Central memory CD4-positive, alpha-beta T cell (primary cell): ENCODE results near the gene PGAP1.
"Not testable (repeated sequence)": the region's sequence is repeated elsewhere in the genome, so short reads cannot be mapped to it uniquely, and the experiment has no call there.

Experiments
- DNase-seq: peaks from one replicate; pipeline ENCODE4 v3.0.0; 2022

The PGAP1 gene

GRCh38 chr2:196944570-196944969 is 18.1 kb upstream of the PGAP1 start:
- DNase-seq, result no peak

DNA sequence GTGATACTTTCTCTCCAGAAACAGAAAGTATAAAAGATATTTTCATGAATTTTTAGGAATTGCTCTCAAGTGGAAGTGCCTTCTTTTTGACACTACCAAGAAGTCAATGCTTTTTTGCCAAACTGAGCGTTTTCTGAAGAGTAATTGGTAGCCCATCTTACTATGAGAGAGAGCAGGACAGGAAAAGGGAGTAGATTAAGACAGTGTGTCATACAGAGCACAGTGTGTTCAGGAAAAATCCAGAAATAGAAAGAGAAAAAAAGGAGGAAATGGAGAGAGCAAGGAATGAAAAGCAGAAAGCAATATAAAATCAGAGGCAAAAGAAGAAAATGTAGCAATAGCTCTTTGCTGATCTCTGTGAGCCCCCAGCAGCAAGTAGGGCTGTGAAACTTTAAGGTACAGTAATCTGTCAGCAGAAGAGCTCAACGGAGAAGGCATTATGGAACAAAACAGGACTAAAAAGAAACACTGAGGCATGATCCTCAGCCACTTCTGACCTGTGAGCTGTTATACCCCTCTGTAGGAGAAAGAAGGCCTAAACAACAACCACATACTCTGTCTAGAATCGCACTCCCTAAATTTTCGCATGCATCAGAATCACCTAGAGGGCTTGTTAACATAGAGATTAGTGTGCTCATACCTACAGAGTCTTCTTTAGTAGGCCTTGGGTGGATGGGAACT is 15.0 kb upstream of the PGAP1 start:
- DNase-seq, result no peak

- DNase-seq, result no peak
Observed at GRCh38 chr2:196939371-196939770, 12.9 kb upstream of the PGAP1 start.

DNA sequence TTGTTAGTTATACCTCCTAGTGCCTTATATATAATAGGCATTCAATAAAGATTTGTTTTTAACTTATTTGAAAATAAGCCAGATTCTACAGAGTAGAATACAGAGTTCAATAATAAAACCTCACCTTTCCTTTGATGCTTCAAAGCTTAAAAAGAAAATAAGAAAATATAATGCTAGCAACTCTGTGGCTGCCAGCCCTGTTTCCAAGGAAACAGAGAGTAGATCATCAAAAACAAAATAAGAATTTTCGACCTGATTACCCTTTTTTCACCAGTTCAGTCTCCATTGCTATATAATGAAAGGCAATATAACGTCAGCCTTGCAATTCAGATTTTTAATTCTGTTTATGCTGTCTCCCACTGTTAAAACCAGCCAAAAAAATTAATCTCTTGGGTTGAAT is 8.9 kb upstream of the PGAP1 start:
- DNase-seq, result peak; percentile 31

DNA sequence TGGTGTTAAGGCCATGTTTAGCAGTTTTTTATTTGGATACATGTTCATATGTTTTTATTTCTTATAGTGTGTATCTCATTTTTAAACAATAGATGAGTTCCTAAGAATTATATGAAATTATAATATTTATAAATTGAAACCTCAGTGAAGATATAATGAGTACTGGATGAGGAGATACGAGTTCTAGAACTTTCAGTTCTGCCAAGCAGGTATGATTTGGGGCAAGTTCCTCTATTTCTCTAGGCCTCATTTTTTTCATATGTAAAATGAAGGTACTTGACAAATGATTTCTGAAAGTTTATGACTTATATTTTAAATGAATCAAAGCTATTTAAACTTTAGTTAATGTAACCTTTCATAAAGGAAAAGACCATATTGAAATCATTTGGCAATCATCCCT is 8.2 kb upstream of the PGAP1 start:
- DNase-seq, result no peak

- no peak for DNase-seq
Observed at GRCh38 chr2:196931555-196931954, 5.0 kb upstream of the PGAP1 start.

DNA sequence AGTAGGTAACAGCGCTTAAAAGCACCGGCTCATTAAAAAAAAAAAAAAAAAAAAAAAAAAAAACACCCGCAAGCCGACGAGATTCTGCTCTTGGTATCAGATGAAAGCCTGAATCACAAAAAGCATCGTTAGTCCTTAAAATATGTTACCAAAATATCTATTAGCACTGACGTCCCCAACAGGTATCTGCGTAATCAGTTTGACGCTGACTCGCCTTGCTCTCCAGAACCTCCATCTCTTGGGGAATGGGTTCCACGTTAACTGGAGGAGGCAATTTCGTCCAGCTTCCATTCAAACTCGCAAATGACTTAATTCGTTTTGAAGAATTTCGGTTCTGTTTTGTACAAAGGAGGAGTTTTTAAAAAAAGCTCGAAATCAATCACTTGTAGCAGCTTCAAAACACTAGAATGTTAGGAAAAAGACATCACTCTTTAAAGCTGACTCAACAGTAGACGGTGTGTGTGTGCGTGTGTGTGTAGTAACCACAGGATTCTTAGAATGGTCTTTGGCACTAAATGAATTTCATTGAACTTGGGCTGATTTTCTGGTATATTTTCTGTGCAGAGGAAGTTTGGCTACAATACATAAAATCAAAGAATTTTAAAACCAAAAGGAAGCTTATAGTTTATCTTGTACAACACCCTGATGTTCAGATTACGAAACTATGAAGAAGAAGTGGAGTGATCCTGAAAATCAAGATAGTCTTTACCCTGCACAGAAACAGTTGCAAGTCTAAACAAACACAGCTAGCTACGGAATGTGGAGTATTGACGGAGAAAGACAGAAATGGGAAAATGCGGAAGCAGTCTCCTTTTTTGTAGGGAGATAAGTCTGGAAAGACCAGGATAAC is 1.1 kb upstream of the PGAP1 start:
- peak; percentile 73 for DNase-seq

DNA sequence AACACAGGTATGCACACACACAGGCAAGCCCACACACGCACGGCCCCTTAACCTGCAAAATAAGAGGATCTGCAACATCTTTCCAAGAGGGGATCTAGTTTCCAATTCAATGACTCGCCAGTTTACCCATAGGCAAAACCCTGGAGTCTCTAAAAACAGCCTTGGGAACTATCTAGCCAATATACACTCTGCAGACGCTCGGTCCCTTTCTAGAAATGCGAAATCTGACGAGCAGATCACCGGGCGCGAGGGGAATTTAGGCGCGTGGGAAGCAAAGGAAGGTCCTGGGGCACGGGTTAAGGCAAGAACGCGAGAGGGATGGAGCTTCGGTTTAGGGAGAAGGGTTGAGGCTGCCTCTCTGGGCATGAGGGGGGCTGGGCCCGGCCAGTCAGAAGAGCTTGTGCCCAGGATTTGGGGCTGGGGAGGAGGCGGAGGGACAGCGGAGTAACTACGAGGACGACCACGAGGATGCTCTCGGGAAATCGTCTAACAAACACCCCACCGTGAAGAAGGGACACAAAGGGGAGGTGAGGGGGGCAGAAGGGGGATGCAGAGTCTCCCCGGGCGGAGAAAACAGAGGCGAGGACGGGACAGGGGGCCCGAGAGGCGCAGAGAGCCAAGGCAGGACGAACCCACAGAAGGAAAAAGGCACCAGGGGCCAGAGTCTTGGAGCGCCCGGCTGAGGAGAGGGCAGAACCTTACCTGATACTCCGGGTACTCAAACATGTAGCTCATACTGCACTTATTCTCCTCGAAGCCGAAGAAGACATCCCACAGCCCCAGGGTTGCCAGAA is 542 bp downstream of the PGAP1 start:
- peak; percentile 7 for DNase-seq

DNA sequence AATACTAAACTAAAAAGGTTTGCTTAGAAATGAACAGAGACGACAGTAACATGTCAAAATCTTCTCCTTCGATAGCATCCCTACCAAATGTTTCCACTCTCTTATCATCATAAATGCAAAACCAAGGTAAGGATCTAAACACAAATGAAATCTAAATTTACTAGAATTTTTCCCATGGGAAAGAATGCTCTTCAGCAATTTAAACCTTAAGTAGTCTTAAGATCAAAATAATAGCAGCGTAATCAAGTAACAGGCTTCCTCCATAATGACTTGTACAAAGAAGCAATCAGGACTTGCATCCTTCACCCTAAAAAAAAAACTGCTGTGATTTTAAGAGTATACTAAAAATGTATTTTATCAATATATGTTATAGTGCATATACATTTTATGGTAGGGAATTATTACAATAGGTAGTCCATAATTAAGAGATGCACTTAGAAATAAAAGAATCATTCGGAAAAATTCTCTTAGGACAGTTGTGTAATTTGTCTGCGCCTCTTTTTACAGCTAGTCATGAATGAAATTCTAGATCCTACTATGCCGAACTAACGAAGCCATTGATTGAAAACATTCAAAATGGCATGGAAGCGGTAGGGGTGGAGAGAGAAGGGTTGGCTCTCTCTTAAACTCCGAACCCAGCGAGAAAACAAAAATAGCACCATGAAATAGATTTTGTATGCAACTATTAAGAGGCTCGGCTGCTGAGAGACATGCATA is 1.3 kb downstream of the PGAP1 start:
- no peak for DNase-seq

DNA sequence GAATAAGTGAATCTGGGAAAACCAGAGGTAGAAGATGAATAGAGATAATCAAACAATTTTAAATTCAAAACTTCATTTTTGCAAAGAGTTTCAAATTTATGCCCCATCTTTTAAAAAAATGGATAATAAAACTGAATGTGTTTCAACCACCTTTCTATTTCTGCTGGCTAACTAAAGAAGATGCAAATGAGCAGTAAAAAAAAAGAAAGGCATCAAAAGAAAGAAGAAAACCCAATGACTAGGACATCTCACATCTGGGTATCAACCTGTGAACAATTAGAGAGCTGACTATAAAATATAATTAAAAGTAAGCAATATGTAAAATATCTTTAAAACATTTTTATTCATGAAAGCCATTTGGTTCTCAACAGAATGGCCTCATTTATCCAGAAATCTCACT is 2.5 kb downstream of the PGAP1 start:
- no peak for DNase-seq

- DNase-seq, result no peak
Observed at GRCh38 chr2:196918927-196919326, 7.6 kb downstream of the PGAP1 start.

GRCh38 chr2:196917802-196918201 is 8.7 kb downstream of the PGAP1 start:
- DNase-seq, result no peak

DNA sequence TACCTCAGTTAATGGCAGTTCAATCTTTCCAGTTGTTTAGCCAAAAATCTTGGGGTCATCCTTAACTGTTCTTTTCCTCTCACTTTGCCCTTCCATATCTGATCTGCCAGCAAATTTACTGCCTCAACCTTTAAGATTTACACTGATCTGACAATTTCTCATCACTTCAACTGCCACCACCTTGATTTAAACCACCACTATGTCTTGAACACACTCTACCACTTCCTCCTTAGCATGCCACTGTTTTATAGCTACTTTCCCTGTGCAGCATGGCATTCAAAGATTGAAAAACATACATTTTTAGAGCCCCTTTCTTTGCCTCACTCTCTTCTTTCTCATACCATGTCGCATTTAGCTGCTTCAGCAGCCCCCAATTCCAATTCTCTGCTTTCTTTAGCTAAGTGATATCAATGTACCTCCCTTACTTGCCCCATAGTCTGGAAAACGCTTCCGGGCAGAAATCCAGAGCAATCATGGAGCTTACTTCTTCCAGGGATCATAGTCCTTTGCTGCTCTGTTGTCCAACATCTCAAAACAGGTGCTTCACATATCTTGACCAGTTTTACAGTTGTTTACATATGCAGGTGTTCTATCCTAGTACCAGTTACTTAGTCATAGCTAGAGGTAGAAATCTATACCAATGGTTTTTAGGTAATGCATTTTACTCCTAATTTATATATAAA is 10.9 kb downstream of the PGAP1 start:
- DNase-seq, result peak; percentile 9

- DNase-seq, result peak; percentile 49
Observed at GRCh38 chr2:196914867-196915460, 11.5 kb downstream of the PGAP1 start.

DNA sequence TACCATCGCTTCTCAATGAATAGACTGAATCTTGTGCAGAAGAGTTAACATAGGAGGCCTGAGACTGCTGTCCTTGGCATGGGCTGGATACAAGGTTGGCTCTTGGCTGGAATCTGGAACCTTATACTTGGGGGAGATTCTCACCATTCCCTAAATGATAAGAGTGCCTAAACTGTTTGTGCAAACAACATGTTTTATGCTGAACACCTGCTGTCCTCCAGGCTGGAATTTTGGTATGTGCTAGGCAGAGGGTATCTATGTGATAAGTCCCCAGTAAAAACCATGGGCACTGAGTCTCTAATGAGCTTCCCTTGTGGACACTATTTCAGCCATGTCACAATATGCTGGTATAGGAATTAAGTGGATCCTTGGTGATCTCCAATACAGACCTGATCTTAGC is 12.8 kb downstream of the PGAP1 start:
- DNase-seq, result no peak

- not testable (repeated sequence) for DNase-seq
Observed at GRCh38 chr2:196905365-196905764, 21.1 kb downstream of the PGAP1 start.

GRCh38 chr2:196902828-196903227 is 23.7 kb downstream of the PGAP1 start:
- DNase-seq, result no peak

DNA sequence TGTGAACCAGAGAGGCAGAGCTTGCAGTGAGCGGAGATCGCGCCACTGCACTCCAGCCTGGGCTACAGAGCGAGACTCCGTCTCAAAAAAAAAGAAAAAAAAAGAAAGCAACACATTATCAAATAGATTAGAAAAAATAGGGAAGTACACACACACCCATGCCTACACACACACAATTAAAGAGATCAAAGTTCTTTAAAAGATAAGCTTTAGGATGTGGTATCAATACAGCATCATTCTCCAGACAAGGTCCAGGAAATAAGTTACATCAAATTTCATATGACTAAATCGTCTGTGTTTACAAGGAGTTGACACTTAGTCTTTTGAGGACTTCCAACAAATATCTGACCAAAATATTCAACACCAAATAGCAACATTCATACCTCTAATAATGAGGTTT is 25.7 kb downstream of the PGAP1 start:
- no peak for DNase-seq

DNA sequence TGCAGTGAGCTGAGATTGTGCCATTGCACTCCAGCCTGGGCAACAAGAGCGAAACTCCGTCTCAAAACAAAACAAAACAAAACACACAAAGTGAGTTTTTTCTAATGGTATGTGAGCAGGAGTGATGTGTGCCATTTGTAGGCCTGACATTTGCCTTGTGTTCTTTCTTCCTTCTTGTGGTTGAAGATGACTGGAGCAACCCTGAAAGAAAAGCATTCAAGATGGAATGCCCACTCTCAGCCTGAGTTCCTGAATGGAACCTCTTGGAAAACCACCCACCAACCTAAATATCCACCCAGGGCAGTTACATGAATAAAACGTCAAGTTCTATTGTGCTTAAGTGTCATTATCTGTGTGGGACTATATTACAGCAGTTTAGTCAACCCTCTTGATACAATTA is 26.5 kb downstream of the PGAP1 start:
- DNase-seq, result no peak

DNA sequence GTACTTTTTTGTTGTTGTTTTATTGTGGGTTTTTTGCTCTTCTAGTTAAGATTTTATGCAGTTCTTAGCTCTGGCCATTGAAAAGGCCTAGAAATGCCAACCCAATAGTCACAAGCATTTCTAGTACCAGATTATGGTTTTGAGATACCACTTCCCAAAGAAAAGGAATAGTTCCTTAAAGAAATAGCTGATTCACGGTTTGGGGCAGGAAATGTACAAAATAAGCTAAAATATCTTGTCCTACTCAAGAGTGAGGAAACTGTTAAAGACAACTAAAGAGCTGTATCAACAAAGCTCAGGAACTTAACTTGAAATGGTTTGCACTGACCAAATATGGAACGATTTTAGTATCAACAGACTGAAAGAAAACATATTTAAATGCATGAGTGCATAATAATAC is 35.4 kb downstream of the PGAP1 start:
- DNase-seq, result no peak

- DNase-seq, result no peak
Observed at GRCh38 chr2:196887431-196887830, 39.1 kb downstream of the PGAP1 start.

DNA sequence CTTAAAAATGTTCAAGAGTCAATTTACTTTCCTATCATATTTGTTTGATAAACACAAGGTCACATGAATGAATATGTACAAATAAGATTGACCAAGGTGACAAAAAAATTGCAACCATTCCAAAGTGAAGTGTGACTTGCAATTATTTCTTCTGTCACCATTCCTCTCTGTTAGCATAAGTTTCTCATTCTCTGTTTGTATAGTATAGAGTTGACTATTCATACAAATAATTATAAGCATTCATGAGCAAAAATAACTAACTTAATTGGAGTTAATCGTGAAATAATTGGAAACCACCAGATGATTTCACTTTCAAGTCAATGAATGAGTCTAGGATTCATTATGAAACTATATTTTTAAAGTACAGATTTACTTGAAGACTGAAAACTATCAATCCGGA is 42.1 kb downstream of the PGAP1 start:
- DNase-seq, result no peak
